GM21390 (cell line): ENCODE measurements around the gene CORIN.

Source experiments
- ATAC-seq: cut with Tn5 transposase; IDR thresholded peaks from one replicate; pipeline ENCODE4 v1.9.1; 2021; ENCODE audit not compliant: unreplicated experiment

The CORIN gene

GRCh38 chr4:47647544-47647943 lies 190.3 kb downstream of the CORIN start:
- no peak for ATAC-seq

- ATAC-seq = no peak
Observed at GRCh38 chr4:47647029-47647428, 190.8 kb downstream of the CORIN start.

GRCh38 chr4:47646372-47646771 lies 191.5 kb downstream of the CORIN start:
- ATAC-seq = no peak

DNA sequence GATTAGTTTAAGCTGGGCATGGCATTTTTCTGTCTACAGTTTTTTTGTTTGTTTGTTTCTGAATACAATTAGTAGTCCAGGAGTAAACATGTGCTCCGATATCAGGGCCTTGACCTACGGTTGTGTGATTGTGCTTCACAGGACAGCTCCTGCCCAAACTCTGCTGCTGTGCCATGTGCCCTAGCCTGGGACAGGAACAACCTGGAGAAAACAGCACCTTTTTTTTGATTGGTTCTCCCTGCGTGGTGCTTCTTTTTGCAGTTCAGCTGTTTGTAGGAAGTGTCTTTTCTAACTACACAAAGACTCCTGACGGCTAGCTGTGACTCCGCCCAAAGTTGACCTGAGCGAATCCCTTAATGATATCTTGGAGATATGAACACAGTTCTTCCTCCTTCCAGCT lies 194.0 kb downstream of the CORIN start:
- no peak for ATAC-seq

DNA sequence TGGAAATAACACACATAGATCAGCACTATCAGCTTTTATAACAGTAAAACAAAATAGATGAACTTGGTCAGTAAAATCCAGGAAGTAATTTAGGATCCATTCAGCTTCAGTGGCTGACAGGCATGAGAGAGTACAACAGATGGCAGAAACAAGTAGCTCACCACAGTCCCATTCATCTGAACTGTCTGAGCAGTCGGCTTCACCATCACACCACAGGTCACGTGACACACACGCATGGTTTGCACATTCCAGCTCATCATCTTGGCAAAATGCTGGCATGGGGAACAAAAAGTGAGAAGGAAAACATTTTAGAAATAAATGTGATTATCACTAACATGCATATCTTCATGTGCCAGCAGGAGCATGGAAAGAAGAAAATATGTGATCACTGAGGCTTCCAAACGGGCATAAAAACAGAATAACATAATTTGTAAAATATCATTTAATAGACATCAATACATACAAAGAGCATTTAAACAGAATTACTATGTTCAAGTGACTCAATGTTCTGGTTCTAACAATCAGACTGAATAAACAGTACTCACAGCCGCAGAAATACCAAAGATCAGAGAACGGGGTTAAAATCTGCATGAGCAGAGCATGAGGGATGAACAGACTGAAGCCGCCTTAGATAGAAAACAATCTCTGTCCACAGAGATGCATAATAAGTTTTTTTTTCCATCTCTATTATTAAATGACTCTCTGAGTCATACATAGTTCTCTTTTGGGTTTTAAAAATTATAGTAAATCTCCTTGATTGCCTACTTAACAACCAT lies 194.7 kb downstream of the CORIN start:
- no peak for ATAC-seq

DNA sequence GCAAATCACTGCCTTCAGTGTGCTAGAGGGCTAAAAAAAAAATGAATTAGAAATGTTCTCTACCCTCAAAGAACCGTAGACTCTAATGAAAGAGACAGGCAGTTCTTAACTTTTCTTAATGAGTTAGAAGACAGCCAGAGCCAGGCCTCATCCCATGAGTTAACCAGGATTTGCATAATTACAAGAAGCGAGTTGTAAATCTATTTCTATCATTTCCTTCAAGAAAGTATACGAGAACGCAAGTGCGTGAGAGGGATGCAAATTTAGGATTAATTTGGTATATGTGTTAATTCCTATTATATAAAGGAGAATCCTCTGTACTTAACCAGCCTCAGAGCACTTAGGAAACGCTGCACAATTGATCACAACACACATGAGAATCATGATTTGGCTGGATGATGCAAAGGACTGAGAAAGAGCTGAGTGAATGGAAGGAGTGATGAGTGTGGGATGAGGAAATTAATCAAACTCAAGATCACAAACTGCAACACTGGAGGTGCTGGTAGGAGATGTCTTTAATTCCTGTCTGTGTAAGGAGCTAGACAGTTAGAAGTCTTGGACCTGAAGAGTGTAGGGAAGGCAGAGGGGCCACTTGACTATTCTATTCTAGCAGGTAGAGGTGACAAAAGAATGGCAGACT lies 195.6 kb downstream of the CORIN start:
- no peak for ATAC-seq

- no peak for ATAC-seq
Observed at GRCh38 chr4:47641755-47642154, 196.1 kb downstream of the CORIN start.

DNA sequence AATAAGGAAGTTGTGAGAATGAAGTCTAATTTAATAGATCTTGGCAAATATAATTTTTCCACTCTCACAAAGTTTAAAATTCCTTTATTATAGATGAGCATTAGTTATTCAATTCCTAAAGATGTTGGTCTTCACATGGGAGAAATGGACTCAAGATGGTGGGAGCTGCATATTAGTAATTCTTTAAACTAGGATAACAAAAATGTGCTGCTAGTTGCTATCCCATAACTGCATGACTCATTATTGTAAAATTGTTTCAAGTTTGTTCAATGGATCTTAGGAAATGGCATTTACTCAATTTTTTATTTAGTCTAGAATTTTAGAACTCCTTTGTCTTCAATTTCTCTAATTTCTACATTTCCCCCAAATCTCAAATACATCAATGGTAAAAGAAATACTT lies 197.0 kb downstream of the CORIN start:
- no peak for ATAC-seq

DNA sequence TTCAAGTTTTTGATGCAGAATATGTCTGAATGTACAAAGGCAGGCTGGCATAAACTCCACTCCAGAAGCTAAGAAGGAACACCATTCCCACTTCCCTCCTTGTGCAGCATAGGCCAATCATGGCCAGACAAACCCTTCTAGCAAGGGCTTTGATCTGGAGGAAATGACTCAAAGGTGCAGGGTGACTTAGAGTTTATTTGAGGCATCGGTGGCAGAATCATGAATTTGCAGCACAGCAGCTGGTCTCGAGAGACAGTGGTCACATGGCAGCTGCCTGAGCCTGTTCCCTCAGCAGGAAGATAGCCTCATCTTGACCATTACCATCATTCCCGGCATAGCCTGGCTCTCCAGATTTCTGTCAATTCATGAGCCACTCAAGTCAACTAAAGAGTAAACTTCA lies 198.3 kb downstream of the CORIN start:
- ATAC-seq = no peak

GRCh38 chr4:47631161-47631560 lies 206.7 kb downstream of the CORIN start:
- ATAC-seq = no peak

GRCh38 chr4:47624031-47624441 lies 213.8 kb downstream of the CORIN start:
- ATAC-seq = no peak

DNA sequence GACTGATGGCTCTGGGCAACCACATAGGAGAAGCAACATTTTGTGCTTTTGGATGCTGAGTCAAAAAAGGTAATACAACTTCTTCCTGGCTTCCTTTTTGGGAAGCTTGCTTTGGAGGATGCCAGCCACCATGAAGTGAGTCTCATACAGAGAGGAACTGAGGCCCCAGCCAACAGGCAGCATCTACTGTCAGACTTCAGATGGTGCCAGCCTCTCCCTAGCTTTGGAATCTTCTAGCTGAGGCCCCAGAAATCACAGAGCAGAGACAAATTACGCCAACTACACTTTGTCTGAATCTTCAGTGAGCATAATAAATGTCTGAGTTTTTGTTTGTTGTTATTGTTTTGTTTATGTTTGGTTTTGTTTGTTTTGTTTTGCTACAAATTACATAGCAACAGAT lies 216.7 kb downstream of the CORIN start:
- ATAC-seq = no peak

DNA sequence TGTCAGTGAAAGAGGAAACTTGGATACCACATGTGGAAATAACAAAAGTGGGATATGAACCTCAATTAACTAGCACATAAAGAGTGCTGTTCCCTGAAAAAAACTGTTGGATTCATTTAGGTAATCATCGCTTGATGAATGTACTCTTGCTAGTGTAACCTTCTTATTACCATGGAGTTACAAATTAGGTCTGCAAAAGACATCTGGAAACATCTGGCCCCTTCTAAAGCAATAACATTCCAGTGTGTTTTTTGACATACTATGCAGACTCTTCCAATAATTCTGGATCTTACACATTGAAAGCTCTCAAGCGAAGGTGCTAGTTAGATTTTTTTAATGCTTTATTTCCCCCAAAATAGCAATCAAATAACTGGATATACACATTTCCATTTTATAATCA lies 218.2 kb downstream of the CORIN start:
- no peak for ATAC-seq

GRCh38 chr4:47617607-47618006 lies 220.3 kb downstream of the CORIN start:
- ATAC-seq = no peak

DNA sequence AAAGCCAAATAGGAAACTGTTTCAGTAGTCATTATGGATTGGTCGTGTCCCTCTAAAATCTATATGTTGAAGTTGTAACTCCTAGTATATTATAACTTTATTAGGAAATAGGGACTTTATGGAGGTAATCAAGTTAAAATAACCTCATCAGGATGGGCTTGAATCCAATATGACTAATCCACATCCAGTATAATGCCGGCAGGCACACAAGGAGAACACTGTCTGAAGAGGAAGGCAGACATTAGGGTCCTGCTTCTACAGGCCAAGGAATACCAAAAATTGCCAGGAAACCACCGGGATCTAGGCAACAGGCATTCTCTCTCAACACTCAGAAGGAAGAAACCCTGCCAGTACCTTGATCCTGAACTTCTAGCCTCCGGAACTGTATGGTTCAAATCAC lies 222.5 kb downstream of the CORIN start:
- ATAC-seq = no peak

DNA sequence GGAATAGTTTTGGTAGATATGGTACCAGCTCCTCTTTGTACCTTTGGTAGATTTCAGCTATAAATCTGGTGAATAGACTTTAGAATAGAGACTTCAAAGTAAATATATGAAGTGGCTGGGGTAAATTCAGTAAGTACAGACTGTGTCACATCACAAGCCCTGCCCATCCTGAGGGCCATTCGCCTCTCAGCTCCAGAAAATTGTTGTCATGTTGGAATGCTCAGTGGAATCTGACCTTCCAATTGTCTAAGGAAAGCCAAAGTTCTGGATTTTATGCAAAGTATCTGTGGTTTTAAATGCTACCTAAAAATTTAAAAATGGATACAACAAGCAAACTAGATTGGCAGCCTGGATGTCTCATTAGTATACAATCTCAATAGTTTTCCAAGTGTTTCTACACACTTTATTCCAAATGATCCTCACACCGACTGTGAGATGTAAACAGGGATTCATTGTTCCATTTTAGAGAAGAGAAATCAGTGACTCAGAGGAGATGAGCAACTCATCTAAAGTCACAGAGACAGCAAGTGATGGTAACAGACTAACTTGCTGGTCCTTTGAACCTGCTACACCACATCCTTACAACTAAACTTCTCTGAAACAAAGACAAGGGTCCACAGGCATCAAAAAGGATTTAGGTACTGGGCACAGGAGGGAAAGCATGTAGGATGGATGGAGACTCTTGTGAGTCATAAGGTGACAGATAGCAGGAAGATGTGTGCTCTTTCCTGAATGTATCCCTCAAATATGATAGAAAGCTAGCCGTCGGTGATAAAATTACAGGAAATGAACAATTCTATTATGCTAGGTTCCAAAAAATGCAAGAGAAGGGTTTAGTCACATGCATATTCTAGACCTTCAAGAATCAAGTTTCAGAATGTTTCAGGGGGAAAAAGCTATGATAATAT lies 225.5 kb downstream of the CORIN start:
- no peak for ATAC-seq

GRCh38 chr4:47606482-47606881 lies 231.4 kb downstream of the CORIN start:
- ATAC-seq = no peak

- no peak for ATAC-seq
Observed at GRCh38 chr4:47598896-47599295, 239.0 kb downstream of the CORIN start.

GRCh38 chr4:47598320-47598719 lies 239.5 kb downstream of the CORIN start:
- ATAC-seq = no peak

GRCh38 chr4:47597696-47598095 lies 240.2 kb downstream of the CORIN start:
- ATAC-seq = no peak

DNA sequence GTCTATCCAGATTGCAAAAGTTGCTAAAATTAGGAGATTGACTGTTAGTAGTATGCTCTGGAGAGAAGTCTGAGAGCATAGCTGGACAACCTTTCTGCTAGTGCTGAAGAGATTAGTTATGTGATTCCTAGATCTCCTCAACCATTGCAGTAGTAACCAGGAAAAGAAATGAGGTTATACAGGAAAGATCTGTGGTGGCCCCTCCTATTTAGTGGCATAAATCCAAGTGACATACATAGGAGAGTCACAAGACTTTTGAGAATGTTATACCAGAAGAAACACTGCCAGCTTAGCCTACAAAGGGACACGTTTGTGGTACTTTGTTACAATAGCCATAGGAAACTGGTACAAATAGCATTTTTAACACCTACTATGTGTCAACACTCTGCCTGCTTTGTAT lies 247.5 kb downstream of the CORIN start:
- ATAC-seq = no peak

DNA sequence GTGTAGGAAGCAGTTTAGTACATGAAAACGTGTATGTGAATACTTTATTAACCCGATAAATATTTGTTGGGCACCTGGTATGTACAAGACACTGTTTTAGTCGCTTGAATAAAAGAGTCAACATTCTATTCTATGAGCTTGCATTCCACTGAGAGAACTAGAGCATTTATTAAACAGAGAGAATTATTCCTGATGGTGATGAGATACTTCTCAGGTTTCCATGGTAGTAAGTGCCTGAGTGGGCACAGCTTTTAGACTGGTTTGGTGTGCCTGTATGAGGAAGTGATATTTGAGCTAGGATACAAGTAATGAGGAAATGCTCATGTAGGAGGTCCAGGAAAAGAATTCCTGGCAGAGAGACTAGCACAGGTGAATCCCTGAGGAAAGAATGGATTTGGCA lies 258.6 kb downstream of the CORIN start:
- no peak for ATAC-seq
